ENCODE results near the gene FOXL2. TPM values are rescaled to one million over a fixed set of nuclear protein-coding genes. Genes with fewer than 3 reads are reported as not detected.
A peak's percentile ranks its signal among the peaks of the same experiment; 100 is the strongest.

The FOXL2 gene
- total RNA-seq, 1 donor from 2014 or later: 6.8 TPM

- H3K4me1 Mint-ChIP-seq (ENCODE audit: unreplicated experiment): peaks cover 38% of the 10 kb centered on the region
- TF ChIP-seq CTCF (IDR thresholded peaks at IDR 0.05; ENCODE audit: unreplicated experiment): no peak
- H3K9me3 Mint-ChIP-seq (ENCODE audit: unreplicated experiment): no peaks in the 10 kb centered on the region
- peaks cover 19% of the 10 kb centered on the region for H3K27me3 Mint-ChIP-seq (ENCODE audit: unreplicated experiment)
- peak; percentile 55 for DNase-seq (ENCODE audit: low spot score)
- H3K4me3 Mint-ChIP-seq (ENCODE audit: unreplicated experiment): peak overlapping the region; percentile 16
- peaks cover 9% of the 10 kb centered on the region for H3K36me3 Mint-ChIP-seq (ENCODE audit: low read depth, unreplicated experiment)
- H3K27ac Mint-ChIP-seq (ENCODE audit: unreplicated experiment): no peak overlapping the region
These were observed 3.2 kb upstream of the FOXL2 start for GRCh38 chr3:138950006-138950644.

GRCh38 chr3:138949445-138950005 lies 2.6 kb upstream of the FOXL2 start:
- TF ChIP-seq CTCF (IDR thresholded peaks at IDR 0.05; ENCODE audit: unreplicated experiment): no peak
- Mint-ChIP-seq H3K4me1 (ENCODE audit: unreplicated experiment) (peaks cover 37% of the 10 kb centered on the region), H3K27me3 (ENCODE audit: unreplicated experiment) (peaks cover 22% of the 10 kb centered on the region), H3K36me3 (ENCODE audit: low read depth, unreplicated experiment) (peaks cover 9% of the 10 kb centered on the region), H3K27ac (ENCODE audit: unreplicated experiment) (peak overlapping the region; percentile 48), H3K4me3 (ENCODE audit: unreplicated experiment) (peak overlapping the region; percentile 82), H3K9me3 (ENCODE audit: unreplicated experiment) (no peaks in the 10 kb centered on the region)
- no peak for DNase-seq (ENCODE audit: low spot score)

- no peaks in the 10 kb centered on the region for H3K9me3 Mint-ChIP-seq (ENCODE audit: unreplicated experiment)
- TF ChIP-seq CTCF (IDR thresholded peaks at IDR 0.05; ENCODE audit: unreplicated experiment): no peak
- H3K27ac Mint-ChIP-seq (ENCODE audit: unreplicated experiment): peak overlapping the region; percentile 48
- H3K4me3 Mint-ChIP-seq (ENCODE audit: unreplicated experiment): peak overlapping the region; percentile 82
- peaks cover 10% of the 10 kb centered on the region for H3K36me3 Mint-ChIP-seq (ENCODE audit: low read depth, unreplicated experiment)
- H3K4me1 Mint-ChIP-seq (ENCODE audit: unreplicated experiment): peaks cover 42% of the 10 kb centered on the region
- H3K27me3 Mint-ChIP-seq (ENCODE audit: unreplicated experiment): peaks cover 26% of the 10 kb centered on the region
- DNase-seq (ENCODE audit: low spot score): no peak
These were observed 2.1 kb upstream of the FOXL2 start for GRCh38 chr3:138949002-138949418.

GRCh38 chr3:138948371-138949001 lies 1.5 kb upstream of the FOXL2 start:
- H3K9me3 Mint-ChIP-seq (ENCODE audit: unreplicated experiment): no peaks in the 10 kb centered on the region
- no peak for TF ChIP-seq CTCF (IDR thresholded peaks at IDR 0.05; ENCODE audit: unreplicated experiment)
- peaks cover 47% of the 10 kb centered on the region for H3K4me1 Mint-ChIP-seq (ENCODE audit: unreplicated experiment)
- no peak overlapping the region for H3K27ac Mint-ChIP-seq (ENCODE audit: unreplicated experiment)
- H3K4me3 Mint-ChIP-seq (ENCODE audit: unreplicated experiment): peak overlapping the region; percentile 89
- peaks cover 27% of the 10 kb centered on the region for H3K27me3 Mint-ChIP-seq (ENCODE audit: unreplicated experiment)
- DNase-seq (ENCODE audit: low spot score): no peak
- H3K36me3 Mint-ChIP-seq (ENCODE audit: low read depth, unreplicated experiment): peaks cover 14% of the 10 kb centered on the region
